Measurements from ENCODE around the gene ASCL2.

ASCL2 gene

GRCh38 chr11:2223153-2223794 lies 47.1 kb downstream of the ASCL2 start:
- DNase-seq = no peak

- no peak for DNase-seq
Observed at GRCh38 chr11:2222451-2222850, 47.9 kb downstream of the ASCL2 start.

GRCh38 chr11:2221591-2221990 lies 48.8 kb downstream of the ASCL2 start:
- no peak for DNase-seq

GRCh38 chr11:2221024-2221423 lies 49.4 kb downstream of the ASCL2 start:
- DNase-seq = no peak

- DNase-seq = no peak
Observed at GRCh38 chr11:2220173-2220771, 50.1 kb downstream of the ASCL2 start.

GRCh38 chr11:2219318-2220017 lies 50.9 kb downstream of the ASCL2 start:
- DNase-seq = no peak
